Stimulated activated CD4-positive, alpha-beta T cell treated with anti-CD3 and anti-CD28 coated beads, Interleukin-2, amount 100 ng/mL, for 24 hours (primary cell): Measurements from ENCODE around the gene USP15.
"Not testable (repeated sequence)": the region's sequence is repeated elsewhere in the genome, so short reads cannot be mapped to it uniquely, and the experiment has no call there.

ENCODE experiments used
- DNase-seq, 2 donors: peaks; one replicate each; pipeline ENCODE4 v3.0.0-alpha.2; 2020

The USP15 gene

DNA sequence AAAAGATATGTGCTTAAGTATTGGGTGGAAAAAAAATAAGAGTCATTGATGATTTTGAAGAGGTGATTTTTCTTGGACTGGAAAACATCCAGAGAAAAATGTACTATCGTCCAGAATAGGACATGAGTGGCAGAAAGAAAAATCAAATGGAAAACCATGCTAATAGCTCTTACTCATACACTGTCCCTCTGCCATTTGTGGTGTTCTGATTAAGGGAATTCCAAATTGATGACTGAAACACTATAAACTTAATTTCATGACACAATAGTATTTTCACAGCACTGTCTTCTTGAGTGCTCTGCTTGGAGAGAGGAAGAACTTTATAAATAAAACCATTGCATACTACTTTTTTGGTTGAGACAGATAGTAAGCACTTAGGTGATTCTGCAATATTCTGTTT, 72.4 kb downstream of the USP15 start:
- DNase-seq, result no peak

- no peak for DNase-seq
Observed at GRCh38 chr12:62335057-62335456, 74.9 kb downstream of the USP15 start.

DNA sequence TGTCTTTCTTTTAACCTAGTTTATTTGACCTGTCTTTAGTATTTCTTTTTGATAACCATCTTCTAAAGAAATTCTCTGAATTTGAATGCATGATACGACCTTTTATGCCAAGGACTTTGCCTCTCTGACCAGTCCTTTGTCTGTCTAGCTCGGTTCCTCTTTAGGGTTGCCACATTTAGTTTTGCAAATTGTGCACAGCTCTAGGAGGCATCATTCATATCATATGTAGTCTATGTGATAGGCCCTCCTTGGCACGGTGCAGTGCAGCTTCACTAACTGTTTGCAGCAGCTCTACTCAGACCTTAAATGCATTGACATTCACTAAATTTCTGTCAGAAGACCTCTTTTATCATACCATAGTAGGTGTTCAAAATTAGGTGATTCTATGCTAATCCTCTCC, 75.6 kb downstream of the USP15 start:
- DNase-seq, result no peak

- not testable (repeated sequence) for DNase-seq
Observed at GRCh38 chr12:62337643-62338042, 77.4 kb downstream of the USP15 start.

- DNase-seq, result not testable (repeated sequence)
Observed at GRCh38 chr12:62342614-62343303, 82.6 kb downstream of the USP15 start.

DNA sequence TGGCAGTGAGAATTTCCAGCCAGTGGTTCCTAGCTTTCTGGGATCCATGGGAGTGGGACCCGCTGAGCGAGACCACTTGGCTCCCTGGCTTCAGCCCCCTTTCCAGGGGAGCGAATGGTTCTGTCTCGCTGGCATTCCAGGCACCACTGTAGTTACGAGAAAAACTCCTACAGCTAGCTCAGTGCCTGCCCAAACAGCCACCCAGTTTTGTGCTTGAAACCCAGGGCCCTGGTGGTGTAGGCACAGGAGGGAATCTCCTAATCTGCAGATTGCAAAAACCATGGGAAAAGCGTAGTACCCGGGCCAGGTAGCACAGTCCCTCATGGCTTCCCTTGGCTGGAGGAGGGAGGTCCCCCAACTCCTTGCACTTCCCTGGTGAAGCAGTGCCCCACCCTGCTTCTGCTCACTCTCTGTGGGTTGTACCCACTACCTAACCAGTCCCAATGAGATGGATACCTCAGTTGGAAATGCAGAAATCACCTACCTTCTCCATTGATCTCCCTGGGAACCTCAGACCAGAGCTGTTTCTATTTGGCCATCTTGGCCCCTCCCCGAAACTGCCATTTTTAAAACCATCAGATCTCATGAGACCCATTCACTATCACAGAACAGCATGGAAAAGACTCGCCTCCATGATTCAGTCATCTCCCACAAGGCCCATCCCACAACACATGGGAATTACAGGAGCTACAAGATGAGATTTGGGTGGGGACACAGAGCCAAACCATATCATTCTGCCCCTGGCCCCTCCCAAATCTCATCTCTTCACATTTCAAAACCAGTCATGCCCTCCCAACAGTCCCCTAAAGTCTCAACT, 83.3 kb downstream of the USP15 start:
- DNase-seq, result not testable (repeated sequence)

- DNase-seq, result not testable (repeated sequence)
Observed at GRCh38 chr12:62344731-62345556, 84.7 kb downstream of the USP15 start.

- no peak for DNase-seq
Observed at GRCh38 chr12:62345667-62346066, 85.5 kb downstream of the USP15 start.

- DNase-seq, result no peak
Observed at GRCh38 chr12:62346817-62347216, 86.6 kb downstream of the USP15 start.

GRCh38 chr12:62347922-62348650, 87.9 kb downstream of the USP15 start:
- no peak for DNase-seq

DNA sequence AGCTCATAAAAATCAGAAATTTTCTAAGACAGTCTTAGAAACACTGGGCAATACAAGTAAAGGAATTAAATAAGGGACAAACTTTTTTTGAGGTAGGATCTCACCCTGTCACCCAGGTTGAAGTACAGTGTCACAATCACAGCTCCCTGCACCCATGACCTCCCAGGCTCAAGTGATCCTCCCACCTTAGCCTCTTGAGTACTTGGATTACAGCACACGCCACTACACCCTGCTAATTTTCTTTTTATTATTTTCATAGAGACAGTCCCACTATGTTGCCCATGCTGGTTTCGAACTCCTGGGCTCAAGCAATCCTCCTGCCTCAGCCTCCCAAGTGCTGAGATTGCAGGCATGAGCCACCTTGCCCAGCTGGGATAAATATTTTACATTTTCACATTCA, 90.3 kb downstream of the USP15 start:
- DNase-seq, result no peak

- no peak for DNase-seq
Observed at GRCh38 chr12:62351326-62351725, 91.1 kb downstream of the USP15 start.

DNA sequence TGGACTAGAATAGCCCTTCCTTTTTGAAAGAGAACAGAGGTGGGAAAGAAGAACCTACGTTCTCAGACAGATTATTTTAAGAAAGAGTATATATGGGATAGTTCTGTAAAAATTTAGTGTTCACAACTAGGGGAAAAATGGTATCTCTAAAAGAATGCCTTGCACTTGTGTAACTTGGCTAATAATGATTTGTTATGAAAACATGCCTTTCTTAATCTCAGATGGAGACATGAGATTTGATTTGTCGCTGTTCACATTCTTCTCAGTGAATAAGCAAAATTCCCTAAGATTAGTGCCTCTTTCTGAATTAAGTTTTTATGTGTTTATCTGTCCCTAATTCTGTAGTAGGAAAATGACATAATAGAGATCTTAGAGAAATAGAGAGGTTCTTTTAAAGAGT, 100.8 kb downstream of the USP15 start:
- no peak for DNase-seq

GRCh38 chr12:62363506-62363905, 103.3 kb downstream of the USP15 start:
- no peak for DNase-seq

- DNase-seq, result not testable (repeated sequence)
Observed at GRCh38 chr12:62364697-62365096, 104.5 kb downstream of the USP15 start.

GRCh38 chr12:62365846-62366245, 105.6 kb downstream of the USP15 start:
- not testable (repeated sequence) for DNase-seq

DNA sequence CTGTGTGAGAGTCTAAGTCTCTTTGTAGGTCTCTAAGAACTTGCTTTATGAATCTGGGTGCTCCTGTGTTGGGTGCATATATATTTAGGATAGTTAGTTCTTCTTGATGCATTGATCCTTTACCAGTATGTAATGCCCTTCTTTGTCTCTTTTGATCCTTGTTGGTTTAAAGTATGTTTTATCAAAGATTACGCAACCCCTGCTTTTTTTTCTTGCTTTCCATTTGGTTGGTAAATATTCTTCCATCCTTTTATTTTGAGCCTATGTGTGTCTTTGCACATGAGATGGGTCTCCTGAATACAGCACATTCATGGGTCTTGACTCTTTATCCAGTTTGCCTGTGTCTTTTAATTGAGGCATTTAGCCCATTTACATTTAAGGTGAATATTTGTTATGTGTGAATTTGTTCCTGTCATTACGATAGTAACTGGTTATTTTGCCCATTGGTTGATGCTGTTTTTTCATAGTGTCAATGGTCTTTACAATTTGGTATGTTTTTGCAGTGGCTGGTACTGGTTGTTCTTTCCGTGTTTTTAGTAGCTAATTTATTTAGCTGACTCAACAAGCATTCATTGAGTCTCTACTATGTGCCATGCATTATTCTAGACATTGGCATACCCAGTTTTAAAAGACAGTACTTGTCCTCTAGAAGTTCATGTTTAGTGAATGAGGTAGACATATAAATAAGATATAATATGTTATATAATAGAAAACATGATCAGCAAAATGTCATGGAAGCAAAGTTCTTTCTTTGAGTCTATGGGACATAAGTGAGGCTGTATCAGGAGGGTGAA, 108.4 kb downstream of the USP15 start:
- not testable (repeated sequence) for DNase-seq

DNA sequence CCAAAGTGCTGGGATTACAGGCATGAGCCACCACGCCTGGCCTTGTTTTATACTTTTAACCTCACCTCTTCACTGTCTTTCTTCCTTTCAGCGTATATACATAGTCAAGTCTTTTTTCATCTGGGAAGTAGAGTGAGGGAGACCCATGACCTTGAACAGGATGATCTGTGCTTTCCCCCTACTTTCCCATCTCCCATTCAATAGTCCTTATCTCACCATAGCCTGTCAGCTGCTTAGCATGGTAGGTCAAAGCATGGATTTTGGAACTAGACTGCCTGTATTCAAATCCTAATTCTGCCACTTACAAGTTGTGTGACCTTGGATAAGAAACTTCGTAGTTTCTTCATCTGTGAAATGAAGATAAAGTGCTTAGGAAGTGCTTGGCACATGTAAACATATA, 110.0 kb downstream of the USP15 start:
- DNase-seq, result no peak

DNA sequence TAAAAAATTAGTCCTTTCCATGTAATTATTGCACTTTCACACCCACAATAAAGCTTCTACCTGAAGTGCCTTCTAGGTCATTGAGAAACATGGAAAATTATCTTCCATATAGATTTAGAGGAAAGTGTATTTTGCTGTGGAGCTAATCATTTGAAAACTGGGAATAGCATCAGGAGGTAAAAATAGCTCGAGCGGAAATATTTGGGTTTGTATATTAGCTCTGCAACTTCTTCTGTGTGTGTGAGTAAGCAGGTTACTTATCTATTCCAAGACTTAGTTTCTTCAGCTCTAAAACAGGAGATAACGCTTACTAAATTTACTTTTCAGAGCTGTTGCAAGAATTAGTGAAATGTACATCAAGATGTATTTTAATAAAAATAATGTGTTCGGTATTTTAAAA, 111.5 kb downstream of the USP15 start:
- no peak for DNase-seq

DNA sequence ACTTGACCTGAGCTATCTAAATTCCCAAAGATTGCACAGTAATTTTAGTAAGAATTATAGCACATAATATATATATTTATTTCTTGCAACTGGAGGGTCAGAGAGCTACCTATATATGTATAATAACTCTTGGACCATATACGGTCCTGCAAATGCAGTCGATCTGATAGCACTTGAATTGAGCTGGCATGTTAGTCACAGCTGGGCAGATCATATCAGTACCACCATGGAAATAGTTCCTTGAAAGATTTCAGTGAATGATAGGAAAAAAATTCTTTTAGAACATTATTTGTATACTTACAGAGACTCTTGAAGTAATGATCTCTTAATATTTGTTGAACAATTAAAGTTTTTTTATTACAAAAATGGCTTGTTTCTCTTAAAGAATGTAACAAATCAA, 111.9 kb downstream of the USP15 start:
- no peak for DNase-seq

- no peak for DNase-seq
Observed at GRCh38 chr12:62372825-62373224, 112.6 kb downstream of the USP15 start.

DNA sequence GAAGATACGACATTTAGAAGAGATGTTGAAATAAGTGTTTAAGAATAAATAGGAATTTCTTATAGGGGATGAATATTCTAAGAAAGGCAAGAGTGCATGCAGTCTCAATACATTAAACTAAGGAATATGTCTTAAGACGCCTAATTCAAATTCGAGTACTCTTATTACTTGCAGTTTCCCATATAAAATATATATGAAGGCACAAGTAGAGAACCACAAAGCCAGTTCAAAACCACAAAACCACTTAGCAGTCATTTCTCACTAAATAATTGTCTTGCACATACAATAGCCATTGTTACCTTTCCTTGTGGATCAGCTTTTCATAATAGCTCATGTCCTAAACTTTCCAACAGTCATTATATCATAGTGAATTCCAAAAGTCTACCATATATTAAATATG, 115.4 kb downstream of the USP15 start:
- DNase-seq, result no peak
